Posterior vena cava (tissue), 2 donors: ENCODE measurements around the gene ABCA13. TPM values are rescaled to one million over a fixed set of nuclear protein-coding genes. Genes with fewer than 3 reads are reported as not detected.
"Not testable (repeated sequence)": the region's sequence is repeated elsewhere in the genome, so short reads cannot be mapped to it uniquely, and the experiment has no call there.

ENCODE experiments used
- DNase-seq: peaks from one replicate; pipeline ENCODE4 v3.0.0-alpha.2; 2020; ENCODE audit warnings: low spot score
- intact Hi-C, 2 donors: fragments of 100-400 bp; cut with DNase I; formaldehyde crosslinking; loops; one replicate each; pipeline versions ENCODE4 v1.14.1 to v1.14.2; 2022 to 2023
- long read RNA-seq, 2 donors: library from polyadenylated mRNA; unstranded; transcript quantifications; one replicate each; pipeline ENCODE4 v2.0.0, GENCODE V29; 2020 to 2021
- total RNA-seq, 2 donors: library from RNA; stranded (reverse); fragmentation: NEBNext Ultra II Directional; extraction: Animal tissue kit (Norgen Biotek cat#: 25700); gene quantifications; one replicate each; pipeline ENCODE4 v1.2.1, GENCODE V29; 2021
- donor health status: DM: yes; HTN: yes; CAD: no.
- donor health status: DM: yes; HTN: yes; CAD: no.

ABCA13 gene, protein sequence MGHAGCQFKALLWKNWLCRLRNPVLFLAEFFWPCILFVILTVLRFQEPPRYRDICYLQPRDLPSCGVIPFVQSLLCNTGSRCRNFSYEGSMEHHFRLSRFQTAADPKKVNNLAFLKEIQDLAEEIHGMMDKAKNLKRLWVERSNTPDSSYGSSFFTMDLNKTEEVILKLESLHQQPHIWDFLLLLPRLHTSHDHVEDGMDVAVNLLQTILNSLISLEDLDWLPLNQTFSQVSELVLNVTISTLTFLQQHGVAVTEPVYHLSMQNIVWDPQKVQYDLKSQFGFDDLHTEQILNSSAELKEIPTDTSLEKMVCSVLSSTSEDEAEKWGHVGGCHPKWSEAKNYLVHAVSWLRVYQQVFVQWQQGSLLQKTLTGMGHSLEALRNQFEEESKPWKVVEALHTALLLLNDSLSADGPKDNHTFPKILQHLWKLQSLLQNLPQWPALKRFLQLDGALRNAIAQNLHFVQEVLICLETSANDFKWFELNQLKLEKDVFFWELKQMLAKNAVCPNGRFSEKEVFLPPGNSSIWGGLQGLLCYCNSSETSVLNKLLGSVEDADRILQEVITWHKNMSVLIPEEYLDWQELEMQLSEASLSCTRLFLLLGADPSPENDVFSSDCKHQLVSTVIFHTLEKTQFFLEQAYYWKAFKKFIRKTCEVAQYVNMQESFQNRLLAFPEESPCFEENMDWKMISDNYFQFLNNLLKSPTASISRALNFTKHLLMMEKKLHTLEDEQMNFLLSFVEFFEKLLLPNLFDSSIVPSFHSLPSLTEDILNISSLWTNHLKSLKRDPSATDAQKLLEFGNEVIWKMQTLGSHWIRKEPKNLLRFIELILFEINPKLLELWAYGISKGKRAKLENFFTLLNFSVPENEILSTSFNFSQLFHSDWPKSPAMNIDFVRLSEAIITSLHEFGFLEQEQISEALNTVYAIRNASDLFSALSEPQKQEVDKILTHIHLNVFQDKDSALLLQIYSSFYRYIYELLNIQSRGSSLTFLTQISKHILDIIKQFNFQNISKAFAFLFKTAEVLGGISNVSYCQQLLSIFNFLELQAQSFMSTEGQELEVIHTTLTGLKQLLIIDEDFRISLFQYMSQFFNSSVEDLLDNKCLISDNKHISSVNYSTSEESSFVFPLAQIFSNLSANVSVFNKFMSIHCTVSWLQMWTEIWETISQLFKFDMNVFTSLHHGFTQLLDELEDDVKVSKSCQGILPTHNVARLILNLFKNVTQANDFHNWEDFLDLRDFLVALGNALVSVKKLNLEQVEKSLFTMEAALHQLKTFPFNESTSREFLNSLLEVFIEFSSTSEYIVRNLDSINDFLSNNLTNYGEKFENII (N-terminal part only)
- under 1 TPM; 0.10 to 0.19 TPM for total RNA-seq
- long read RNA-seq, donor 1, result 0 reads
- long read RNA-seq, donor 2, result 0 reads

DNA sequence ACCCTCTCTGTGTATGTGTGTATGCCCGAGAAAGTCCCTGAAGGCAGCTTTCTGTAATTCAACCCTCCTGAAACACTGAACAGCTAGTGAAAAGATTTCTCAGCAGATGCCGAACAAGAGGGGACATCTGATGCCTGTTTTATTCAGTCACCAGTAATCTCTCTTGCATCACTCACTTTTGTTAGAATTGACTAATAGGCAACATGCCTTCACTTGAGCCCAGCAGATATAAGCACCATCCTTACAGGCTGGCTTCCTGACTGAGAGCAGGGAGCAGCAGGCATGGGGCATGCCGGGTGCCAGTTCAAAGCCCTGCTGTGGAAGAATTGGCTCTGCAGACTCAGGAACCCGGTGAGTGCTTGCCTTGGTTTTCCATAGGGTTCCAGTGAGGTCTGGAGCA, at the start of gene ABCA13:
ABCA13 (plus strand) TSS at position 257 of the 400 bp plus-strand sequence; CDS start at position 283, 26 bp downstream.
- no peak for DNase-seq
- intact Hi-C loops, result no loop called here

DNA sequence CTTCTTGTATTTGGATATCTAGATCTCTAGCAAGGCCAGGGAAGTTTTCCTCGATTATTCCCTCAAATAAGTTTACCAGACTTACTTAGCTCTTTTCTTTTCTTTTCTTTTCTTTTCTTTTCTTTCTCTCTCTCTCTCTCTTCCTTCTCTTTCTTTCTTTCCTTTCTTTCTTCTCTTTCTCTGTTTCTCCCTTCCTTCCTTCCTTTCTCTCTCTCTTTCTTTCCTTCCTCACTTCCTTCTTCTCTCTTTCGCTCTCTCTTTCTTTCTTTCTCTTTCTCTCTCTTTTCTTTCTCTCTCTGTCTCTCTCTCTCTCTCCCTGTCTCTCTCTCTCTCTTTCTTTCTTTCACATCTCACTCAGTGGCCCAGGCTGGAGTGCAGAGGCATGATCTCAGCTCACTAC, 45.2 kb upstream of the ABCA13 start:
- DNase-seq, result no peak
- intact Hi-C loops, result no loop called here

DNA sequence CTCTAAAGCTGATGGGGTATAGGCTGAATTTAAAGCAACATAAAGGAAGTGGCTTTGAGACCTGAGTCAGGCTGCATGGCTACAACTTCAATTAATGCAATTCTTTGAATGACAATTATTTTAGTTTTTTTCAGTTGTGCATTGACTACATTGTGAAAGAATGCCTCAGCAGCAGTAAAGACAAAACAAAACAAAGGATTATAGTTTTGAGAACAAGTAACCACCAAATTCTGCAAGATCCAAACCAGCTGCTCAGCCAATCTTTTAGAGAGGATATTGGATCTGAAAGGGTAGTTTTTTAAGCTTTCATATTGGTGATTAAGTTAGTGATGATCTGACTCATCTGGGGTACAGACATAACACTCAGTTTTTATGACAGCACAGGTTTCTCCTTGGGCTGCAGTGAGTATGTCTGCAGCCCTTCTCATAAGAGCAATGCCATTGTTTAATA, 40.6 kb upstream of the ABCA13 start:
- intact Hi-C loops, result no loop called here
- no peak for DNase-seq

DNA sequence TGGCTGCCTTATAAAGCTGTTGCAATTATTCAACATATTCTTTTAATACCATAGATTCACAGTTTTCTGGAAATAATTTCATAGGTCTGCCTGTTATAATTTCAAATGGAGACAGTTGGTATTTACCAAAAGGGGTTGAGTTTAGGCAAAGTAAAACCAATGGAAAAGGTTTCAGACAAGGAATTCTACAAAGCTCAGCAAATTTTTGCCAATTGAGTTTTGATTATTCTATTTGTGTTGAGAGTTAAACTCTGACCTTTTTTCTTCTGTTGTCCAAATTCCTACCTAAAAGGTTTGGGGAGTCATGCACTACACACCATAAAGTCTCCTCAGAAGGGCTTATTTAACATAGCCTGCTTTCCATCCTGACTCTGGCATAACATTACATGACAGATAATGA, 38.5 kb upstream of the ABCA13 start:
- DNase-seq, result no peak
- intact Hi-C loops, result no loop called here

DNA sequence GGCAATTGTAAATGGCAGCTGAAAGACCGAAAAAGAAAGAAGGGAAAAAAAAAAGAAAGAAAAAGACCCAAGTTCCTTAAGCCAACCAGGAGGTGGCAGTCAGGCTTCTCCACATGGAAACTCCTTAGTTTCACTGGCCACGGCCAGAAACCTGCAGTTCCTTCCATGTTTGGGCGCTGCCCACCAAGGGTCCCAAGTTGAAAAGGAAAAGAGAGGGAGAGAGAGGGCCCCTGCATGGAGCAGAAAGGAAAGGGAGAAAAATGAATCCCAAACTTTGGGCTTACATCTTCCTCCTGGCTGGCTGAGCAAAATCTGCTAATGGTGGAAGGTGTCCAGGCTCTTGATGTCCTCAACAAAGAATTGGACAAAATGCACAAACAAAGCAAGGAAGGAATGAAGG, 31.8 kb upstream of the ABCA13 start:
- DNase-seq, result no peak
- intact Hi-C loops, result no loop called here

DNA sequence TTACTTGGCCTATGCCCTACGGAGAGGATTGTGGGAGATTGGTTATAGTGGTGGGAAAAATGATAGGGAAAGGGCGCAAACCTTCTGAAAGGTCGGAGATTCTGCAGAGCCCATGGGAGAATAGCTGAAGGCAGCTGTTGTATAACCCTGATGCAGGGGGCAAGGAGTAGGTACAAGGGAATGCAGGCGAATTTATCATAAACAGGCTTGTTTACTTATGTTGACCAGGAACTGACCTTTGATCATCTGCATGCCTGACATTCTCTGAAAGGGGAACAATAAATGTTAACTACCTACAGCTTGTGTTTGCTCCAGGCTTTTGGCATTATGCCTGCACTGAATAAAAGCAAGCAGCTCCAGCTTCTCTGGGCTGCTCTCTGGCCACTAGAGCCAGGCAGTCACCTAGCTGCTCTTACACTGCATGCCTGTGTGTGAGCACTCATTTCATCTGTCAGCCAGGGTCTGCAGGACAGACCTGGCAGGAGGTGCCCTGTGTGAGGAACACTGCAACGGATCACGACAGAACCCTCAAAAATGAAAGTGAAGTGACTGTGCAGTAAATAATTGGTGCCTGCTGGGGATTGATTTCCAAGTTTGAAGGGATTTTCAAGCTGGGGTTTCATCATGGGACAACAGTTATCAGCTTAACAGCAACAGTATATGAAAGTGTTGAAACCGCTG, 31.1 kb upstream of the ABCA13 start:
- DNase-seq, result no peak
- intact Hi-C loops, result no loop called here

DNA sequence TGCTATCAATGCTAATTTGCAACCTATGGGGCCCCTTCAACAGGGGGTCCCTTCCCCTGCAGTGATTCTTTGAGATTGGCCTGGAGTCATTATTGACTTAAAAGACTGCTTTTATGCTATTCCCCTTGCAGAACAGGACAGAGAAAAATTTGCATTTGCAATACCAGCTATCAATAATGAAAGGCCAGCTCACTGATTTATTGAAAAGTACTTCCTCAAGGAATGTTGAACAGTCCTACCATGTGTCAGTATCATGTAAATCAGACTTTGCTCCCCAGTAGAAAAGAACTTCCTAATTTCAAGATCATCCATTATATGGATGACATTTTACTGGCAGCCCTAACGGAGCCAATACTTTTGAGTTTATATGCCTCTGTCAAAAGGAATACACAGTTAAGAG, 29.7 kb upstream of the ABCA13 start:
- DNase-seq, result no peak

DNA sequence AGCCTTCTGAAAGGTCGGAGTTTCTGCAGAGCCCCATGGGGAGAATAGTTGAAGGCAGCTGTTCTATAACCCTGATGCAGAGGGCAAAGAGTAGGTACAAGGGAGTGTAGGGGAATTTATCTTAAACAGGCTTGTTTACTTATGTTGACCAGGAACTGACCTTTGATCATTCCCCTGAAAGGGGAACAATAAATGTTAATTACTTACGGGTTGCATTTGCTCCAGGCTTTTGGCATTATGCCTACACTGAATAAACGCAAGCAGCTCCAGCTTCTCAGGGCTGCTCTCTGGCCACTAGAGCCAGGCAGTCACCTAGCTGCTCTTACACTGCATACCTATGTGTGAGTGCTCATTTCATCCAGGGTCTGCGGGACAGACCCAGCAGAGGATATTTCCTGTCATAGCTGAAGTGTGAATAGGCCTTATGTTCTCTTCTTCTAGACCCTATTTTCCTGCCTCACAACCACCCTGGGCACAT, 26.9 kb upstream of the ABCA13 start:
- DNase-seq, result no peak
- intact Hi-C loops, result no loop called here

More for the DNA sequence above, 29.7 kb upstream of the ABCA13 start:
- intact Hi-C loops, result no loop called here

DNA sequence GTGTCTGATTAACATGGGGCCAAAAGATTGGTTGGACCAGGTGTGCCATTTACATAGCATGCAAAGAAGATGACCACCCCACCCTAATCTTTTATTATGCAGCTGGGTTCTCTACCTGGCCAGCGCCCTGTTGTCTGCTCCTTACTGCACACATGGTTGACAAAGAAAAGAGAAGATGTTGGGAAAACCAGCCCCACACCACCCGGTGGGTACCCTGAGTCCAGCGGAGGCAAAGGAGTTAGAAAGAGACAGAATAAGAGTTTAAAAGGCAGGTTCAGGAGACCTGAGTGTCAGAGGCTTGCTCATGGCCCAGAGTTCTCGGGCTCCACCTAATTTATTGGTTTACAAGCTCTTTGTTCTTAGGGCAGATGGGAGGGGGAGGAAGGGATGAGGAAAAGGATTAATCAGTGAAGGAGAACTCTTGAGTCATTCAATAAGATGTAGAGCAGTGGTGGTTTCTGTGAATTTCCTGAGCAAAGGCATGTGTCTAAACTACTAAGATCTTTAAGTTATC, 24.1 kb upstream of the ABCA13 start:
- intact Hi-C loops, result no loop called here
- no peak for DNase-seq

DNA sequence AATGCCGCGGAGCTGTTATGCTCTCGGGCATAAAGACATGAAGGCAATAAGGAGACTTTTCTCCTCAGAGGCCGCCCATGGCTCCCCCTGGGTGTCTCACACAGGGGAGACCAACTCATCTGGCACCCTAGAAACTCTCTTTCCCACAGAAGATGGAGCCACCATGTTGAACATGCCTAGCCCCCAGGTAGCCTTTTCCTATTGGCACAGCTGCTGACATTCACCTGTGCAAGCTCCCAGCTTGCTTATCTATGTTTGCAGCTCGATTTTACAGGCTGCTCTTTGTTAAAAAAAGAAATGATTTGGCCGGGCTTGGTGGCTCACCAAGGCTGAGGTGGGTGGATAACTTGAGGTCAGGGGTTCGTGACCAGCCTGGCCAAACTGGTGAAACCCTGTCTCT, 23.6 kb upstream of the ABCA13 start:
- intact Hi-C loops, DNase-seq: not testable (repeated sequence)

DNA sequence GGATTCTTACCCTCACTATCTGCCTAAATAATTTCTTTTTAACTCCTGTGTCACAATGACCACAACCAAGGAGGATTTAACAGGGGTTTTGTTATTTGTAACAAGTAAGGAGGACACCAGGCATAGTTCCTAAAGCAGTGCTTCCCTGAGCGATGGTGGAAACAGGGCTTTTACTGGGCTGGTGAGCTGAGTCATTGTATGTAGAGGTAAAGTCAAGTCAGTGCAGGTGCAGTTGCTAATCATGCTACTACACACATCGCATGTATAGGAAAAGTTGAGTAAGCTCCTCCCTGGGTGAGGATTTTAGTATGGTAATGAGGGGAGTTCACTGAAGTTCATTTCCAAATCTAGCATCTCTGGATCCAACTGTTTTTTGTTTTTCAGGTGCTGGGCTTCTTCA, 22.9 kb upstream of the ABCA13 start:
- intact Hi-C loops, result no loop called here
- no peak for DNase-seq

DNA sequence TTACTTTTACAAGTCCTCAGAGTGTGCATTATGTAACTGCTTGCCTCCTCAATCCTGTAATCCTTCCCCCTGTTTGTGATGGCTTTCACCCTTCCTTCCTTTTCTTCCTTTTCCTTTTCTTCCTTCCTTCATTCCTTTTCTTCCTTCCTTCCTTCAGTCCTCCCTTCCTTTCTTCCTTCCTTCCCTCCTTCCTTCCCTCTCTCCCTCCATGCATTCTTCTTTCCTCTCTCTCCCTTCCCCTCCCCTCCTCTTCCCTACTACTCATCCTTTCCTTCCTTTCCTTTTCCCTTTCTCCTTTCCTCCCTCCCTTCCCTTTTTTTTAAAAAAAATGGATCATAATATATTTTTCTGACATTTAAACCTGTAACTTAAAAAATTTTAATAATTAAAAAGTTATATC, 22.2 kb upstream of the ABCA13 start:
- intact Hi-C loops, result no loop called here

DNA sequence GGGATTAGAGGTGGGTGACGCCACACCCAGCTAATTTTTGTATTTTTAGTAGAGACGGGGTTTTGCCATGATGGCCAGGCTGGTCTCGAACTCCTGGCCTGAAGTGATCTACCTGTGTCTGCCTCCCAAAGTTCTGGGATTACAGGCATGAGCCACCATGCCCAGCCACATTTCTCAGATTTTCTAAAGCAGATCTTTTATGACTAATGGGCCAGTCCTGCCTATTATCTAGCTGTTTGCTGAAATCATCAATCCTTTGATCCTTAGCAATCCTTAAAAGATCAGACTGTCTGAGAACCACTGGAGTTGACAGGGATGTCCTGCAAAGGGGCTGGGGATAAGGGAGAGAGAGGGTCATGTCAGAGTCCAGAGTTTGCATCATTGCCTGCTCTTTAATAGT, 21.2 kb upstream of the ABCA13 start:
- no peak for DNase-seq
- intact Hi-C loops, result no loop called here

More for the DNA sequence above, 22.2 kb upstream of the ABCA13 start:
- no peak for DNase-seq

DNA sequence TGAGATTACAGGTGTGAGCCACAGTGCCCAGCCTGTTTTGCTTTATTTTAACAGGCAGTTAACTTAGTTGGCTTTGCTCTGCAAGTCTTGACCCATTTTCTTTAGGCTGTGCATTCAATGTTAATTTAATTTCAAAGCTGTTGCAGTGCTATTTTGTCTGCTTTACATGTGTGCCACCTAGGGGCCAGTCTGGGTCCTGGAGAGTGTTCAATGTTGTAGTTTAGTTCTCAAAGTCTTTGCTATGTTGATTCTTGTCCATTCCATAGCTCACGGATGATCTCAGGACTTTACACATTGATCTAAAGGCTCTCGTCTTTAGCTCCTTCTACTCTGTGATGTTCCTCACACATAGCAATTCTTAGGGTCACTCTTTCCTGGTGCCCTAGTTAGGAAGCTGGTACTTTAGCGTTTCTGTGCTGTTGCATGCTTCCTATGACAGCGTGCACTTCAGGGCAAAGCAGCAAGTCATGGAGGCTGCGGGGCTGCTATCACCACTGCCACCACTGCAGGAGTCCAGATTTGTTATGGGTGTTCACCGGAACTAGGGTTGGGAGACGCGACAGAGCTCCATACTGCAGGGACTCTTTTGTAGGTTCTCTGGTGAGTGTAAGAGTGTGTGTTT, 16.4 kb upstream of the ABCA13 start:
- no peak for DNase-seq
- intact Hi-C loops, result no loop called here

DNA sequence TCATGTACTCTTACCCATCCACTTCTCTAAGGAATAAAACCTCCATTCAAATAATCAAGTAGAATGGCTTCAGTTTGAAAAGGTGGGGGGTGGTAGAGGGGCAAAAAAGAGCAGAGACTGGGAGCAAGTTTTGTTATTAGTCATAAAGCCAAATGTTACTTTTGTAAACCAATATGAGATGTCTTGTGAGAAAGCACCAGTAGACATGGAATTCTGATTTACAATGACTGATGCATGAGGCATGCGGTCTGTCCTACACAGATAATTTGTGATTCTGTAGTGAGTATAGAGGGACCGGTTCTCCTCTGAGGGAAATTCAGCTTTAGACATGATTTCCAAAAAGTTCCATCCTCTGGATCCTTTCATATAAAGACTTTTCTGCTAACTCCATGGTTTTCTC, 12.9 kb upstream of the ABCA13 start:
- no peak for DNase-seq
- intact Hi-C loops, result no loop called here

DNA sequence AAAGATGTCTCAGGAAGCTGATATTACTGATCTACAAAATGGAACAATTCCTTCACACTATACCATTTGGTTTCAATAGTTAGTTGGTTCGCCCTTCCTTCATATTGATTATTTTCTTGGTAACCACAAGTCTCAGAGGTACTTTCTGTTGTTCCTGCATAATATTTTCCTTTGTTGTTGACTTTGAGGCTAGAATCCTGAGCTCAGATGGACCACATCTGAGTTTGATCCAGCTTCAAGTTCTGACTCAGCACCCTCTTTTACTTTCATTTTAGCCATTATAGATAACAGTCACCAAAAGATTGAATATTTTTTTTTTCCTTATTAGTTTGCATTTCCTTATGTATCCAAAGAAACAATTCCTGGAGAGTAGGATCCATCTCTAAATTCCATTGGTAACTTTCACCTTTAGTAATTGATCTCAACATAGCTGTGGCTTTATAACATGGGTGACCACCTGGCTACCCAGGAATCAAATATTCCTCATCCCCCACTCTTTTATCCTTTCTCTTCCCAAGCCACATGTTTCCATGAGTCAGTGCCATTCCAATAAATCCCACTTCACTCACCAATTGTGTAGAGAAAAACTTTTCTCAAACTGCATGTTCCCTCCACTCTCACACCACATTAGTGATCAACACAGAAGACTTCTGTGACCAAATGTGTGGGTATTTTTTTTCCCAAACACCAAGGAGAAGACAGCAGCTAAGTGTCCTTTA, 9.7 kb upstream of the ABCA13 start:
- intact Hi-C loops, result no loop called here
- DNase-seq, result no peak

DNA sequence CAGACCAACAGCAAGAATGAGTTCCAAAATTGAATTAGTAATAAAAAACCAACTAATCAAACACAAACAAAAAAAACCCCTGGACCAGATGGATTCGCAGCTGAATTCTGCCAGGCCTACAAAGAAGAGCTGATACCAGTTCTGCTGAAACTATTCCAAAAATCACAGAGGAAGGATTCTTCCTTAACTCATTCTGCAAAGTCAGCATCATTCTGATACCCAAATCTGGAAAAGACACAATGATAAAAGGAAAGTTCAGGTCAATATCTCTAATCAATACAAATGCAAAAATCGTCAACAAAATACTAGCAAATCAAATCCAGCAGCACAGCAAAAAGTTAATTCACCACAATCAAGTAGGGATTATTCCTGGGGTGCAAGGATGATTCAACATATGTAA, 6.1 kb upstream of the ABCA13 start:
- intact Hi-C loops, result no loop called here
- DNase-seq, result no peak

DNA sequence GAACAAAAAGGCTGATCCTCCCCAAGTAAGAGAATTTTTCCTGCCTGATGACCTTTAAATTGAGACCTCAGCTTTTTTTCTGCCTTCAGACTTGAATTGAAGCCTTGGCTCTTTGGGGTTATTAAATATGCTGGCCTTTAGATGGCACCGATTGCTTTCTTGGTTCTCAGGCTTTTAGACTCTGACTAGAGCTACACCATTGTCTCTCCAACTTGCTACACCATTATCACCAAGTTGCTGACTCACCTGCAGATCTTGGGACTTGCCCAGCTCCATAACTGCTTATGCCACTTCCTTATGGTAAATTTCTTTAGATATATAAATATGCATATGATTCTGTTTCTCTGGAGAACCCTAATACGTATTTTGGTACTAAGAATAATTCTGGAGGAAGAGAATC, 3.1 kb upstream of the ABCA13 start:
- intact Hi-C loops, result no loop called here
- DNase-seq, result no peak
